ENCODE measurements around the gene DBET.
"Not testable (repeated sequence)": the region's sequence is repeated elsewhere in the genome, so short reads cannot be mapped to it uniquely, and the experiment has no call there.

Gene DBET

GRCh38 chr4:190049378-190050239, 14.7 kb upstream of the DBET start:
- not testable (repeated sequence) for DNase-seq

DNA sequence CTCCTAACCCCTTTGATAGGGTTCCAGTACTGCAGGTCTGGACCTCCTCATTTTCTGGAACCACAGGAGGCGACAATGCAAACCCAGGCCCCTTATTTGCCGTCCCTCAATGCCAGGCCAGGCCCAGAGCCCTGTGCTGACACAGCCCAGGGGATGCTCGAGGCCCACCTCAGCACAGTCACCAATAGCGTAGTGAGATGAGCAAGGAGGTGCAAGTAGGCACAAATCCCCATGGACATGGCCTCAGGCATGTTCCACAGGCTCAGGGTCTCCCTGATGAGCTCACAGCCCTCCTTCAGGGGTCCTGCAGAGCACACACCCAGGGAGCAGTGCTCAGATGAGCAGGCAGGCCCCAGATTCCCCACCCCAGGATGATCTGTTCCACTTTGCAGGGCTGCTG, 5.3 kb upstream of the DBET start:
- DNase-seq: not testable (repeated sequence)

- DNase-seq: not testable (repeated sequence)
Observed at GRCh38 chr4:190064805-190065204, 503 bp downstream of the DBET start.

DNA sequence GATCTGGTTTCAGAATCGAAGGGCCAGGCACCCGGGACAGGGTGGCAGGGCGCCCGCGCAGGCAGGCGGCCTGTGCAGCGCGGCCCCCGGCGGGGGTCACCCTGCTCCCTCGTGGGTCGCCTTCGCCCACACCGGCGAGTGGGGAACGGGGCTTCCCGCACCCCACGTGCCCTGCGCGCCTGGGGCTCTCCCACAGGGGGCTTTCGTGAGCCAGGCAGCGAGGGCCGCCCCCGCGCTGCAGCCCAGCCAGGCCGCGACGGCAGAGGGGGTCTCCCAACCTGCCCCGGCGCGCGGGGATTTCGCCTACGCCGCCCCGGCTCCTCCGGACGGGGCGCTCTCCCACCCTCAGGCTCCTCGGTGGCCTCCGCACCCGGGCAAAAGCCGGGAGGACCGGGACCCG, 4.0 kb downstream of the DBET start:
- DNase-seq: not testable (repeated sequence)

DNA sequence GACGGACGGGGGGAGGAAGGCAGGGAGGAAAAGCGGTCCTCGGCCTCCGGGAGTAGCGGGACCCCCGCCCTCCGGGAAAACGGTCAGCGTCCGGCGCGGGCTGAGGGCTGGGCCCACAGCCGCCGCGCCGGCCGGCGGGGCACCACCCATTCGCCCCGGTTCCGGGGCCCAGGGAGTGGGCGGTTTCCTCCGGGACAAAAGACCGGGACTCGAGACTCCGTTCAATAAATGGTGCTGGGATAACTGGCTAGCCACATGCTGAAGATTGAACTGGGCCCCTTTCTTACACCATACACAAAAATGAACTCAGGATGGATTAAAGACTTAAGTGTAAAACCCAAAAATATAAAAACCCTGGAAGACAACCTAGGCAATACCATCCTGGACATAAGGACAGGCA, 28.8 kb downstream of the DBET start:
- not testable (repeated sequence) for DNase-seq

DNA sequence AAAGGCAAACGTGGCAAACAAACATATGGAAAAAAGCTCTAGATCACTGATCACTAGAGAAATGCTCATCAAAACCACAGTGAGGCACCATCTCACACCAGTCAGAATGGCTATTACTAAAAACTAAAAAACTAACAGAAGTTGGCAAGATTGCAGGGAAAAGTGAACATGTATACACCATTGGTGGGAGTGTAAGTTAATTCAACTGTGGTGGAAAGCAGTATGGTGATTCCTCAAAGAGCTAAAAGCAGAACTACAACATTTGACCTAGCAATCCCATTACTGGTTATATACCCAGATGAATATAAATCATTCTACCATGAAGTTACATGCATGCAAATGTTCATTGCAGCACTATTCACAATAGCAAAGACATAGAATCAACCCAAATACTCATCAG, 29.7 kb downstream of the DBET start:
- DNase-seq: not testable (repeated sequence)

DNA sequence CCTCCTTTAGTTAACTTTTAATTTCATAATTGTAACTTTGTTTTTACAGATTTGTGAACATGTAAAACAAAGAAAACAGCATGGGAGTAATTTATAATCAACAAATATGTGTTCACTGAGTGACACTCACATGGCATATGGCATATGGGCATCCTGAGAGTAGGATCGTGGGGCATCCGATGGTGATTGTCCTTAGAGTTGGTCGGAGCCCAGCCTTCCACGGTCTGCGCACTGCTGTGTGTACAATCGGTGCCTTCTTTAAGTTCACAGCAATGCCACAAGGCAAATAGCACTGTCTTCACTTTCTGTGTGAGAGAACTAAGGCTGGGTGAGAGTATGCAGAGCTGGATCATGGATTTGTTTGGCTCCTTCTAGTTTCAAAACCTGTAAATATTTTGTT, 31.0 kb downstream of the DBET start:
- DNase-seq: not testable (repeated sequence)

DNA sequence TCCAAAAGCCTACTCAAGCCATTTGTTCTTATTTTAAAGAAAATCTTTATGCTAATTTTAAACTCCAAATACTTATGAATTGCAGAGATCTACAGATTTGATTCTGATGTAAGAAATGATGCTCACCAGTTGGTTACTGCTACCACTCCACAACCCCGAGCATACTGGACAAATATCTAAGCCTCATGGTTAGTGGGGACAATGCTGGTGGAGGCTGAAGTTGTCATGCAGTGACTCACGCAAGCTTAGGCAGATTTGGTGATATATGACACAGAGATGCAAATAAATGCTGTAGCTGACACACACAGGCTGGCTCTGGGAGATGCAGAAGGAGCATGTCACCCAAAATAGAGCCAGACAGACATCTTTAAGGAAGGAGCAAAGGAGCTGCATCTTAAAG, 35.3 kb downstream of the DBET start:
- not testable (repeated sequence) for DNase-seq

GRCh38 chr4:190101525-190101924, 37.2 kb downstream of the DBET start:
- not testable (repeated sequence) for DNase-seq

DNA sequence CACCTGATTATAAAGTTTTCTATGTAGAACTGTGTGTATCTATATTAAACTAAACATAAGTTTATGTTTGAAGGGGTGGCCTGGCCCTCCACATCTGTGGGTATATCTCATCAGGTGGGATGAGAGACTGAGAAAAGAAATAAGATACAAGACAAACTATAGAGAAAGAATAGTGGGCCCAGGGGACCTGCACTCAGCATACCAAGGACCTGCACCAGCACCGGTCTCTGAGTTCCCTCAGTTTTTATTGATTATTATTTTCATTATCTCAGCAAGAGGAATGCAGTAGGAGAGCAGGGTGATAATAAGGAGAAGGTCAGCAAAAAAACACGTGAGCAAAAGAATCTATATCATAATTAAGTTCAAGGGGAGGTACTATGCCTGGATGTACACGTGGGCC, 41.9 kb downstream of the DBET start:
- DNase-seq: not testable (repeated sequence)

DNA sequence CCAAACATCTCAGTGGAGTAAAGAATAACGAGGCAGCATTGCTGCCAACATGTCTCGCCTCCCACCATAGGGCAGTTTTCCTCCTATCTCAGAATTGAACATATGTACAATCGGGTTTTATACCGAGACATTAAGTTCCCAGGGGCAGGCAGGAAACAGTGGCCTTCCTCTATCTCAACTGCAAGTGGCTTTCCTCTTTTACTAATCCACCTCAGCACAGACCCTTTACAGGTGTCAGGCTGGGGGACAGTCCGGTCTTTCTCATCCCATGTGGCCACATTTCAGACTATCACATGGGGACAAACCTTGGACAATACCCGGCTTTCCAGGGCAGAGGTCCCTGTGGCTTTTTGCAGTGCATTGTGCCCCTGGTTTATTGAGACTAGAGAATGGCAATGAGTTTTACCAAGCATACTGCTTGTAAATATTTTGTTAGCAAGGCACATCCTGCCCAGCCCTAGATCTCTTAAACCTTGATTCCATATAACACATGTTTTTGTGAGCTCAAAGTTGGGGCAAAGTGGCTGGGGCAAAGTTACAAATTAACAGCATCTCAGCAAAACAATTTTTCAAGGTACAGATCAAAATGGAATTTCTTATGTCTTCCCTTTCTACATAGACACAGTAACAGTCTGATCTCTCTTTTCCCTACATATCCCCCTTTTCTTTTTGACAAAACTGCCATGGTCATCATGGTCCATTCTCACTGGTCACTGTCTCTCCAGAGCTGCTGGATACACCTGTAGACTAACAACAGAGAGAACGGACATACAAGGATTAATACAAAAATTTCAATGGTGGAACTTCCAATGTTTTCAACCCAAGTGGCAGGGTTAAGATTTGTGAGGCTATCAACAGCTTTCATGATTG, 42.5 kb downstream of the DBET start:
- DNase-seq: not testable (repeated sequence)

DNA sequence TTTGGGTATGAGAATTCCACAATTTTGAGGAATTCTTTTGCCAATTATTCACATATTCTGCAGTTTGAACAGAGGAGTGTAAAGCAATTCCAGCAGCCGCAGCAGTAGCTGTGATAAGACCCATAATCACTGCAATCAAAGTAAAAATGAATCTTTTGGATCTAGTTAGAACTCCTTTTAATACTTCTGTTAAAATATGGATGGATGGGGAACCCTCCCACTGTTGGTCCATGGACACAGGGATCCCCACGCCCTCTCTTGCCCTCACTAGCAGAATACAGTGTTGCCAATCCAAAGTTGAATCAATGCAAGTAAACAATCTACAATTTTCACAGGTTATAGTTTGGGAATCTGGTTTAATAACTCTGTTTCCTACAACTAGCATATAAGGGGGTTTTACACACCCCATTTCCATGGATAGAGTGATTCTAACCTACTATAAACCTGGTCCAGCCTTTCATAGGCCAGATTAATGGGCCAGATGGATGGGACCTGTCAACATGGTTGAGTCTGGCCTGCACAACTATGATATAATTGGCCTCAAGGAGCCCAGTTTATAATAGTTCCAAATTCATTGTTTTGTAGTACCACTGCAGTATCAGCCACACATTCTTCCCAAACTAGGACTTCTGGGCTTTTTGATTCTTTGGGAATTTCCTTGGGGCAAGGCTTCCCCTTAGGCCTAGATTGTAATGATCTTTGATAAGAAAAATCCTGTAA, 43.6 kb downstream of the DBET start:
- not testable (repeated sequence) for DNase-seq

DNA sequence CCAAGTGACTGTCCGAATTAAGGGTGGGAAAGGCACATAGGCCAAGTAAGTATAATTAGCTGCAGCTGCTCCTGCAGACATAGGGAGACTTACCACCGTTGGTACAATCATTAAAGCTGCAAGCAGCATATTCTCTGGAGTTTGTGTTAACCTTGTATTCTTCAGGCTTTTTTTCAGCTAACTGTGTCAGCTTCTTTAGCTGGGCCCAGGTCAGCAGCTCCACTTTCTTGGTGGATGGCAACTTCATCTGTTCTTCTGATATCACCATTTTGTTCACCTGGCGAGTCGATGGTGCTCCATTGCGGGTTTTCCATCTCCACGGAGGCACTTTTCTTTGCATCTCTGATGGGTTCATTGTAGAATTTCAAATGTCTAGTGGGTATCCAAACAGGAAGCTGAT, 44.5 kb downstream of the DBET start:
- not testable (repeated sequence) for DNase-seq

DNA sequence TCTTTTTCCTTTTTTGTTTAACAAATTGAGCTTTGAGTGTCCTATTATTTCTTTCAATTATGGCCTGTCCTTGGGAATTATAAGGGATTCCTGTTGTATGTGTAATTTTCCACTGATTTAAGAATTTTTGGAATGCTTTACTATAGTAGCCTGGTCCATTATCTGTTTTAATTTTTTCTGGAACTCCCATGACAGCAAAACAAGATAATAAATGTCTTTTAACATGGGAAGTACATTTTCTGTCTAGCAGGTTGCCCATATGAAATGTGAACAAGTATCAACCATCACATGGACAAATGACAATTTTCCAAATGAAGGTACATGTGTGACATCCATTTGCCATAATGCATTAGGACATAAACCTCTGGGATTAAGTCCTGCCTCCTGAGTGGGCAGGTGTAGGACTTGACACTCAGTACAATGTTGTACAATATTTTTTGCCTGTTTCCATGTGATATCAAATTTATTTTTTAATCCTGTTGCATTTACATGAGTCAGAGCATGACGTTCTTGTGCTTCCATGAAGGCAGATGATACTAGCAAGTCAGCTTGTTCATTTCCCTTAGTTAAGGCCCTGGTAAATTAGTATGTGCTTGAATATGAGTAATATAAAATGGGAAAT, 45.2 kb downstream of the DBET start:
- not testable (repeated sequence) for DNase-seq

DNA sequence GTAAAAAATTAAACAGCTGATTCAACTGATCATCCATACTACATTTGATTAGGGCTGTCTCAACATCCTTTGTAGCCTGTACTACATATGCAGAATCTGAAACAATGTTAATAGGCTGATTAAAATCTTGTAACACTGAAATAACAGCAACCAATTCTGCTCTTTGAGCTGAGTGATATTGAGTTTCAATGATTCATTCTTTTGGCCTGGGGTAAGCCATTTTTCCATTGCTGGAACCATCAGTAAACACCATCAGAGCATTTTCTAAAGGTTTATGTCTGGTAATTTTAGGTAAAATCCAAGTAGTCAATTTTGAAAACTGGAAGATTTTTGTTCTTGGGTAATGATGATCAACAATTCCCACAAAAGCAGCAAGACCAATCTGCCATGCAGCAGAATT, 45.7 kb downstream of the DBET start:
- DNase-seq: not testable (repeated sequence)

- not testable (repeated sequence) for DNase-seq
Observed at GRCh38 chr4:190110570-190111295, 46.4 kb downstream of the DBET start.

DNA sequence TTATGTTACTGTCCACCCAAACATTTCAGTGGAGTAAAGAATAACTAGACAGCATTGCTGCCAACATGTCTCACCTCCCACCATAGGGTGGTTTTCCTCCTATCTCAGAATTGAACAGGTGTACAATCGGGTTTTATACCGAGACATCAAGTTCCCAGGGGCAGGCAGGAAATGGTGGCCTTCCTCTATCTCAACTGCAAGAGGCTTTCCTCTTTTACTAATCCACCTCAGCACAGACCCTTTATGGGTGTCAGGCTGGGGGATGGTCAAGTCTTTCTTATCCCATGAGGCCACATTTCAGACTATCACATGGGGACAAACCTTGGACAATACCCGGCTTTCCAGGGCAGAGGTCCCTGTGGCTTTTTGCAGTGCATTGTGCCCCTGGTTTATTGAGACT, 48.6 kb downstream of the DBET start:
- not testable (repeated sequence) for DNase-seq

GRCh38 chr4:190114991-190115390, 50.7 kb downstream of the DBET start:
- not testable (repeated sequence) for DNase-seq
